Measurements from ENCODE around the gene SGO1. TPM values are rescaled to one million over a fixed set of nuclear protein-coding genes. Genes with fewer than 3 reads are reported as not detected.

Gene SGO1
- total RNA-seq, 1 experiment from 2014 or later = 34.3 TPM

Small RNA genes lying within 50 kb of the gene (microRNA-seq; reads per million reads assigned to microRNA genes)
- gene MIR3135A (ENCODE audit: borderline number of aligned reads) = not detected

Other genes with a start within 250 kb of the SGO1 start
- 81.8 to 97.1 TPM (median 84.8 TPM) in 3 replicates for gene RAB5A, start 239.1 kb downstream of the SGO1 start, total RNA-seq (2021)
- not detected in 3 replicates for gene PP2D1, start 173.9 kb downstream of the SGO1 start, total RNA-seq (2021)
- gene KAT2B, start 145.8 kb downstream of the SGO1 start, total RNA-seq (2021) = 1.4 to 2.7 TPM (median 2.0 TPM) in 3 replicates